A673 (cell line): ENCODE data around the gene KNDC1.

Experiments used
- CTCF ChIP-seq: fragments of 300-800, 200-600 bp; sonication (generic); conservative IDR thresholded peaks from 2 replicates; pipeline ENCODE4 v1.5.1; 2017; ENCODE audit warnings: low read depth, mild to moderate bottlenecking, antibody characterized with exemption, low read length, moderate library complexity, mixed read lengths
- EZH2 ChIP-seq: fragments of 200-600 bp; sonication (generic); IDR thresholded peaks from 2 replicates; pipeline ENCODE4 v1.6.1; 2017; ENCODE audit warnings: borderline replicate concordance, low read depth, mild to moderate bottlenecking, mixed read lengths, antibody characterized with exemption, low read length; ENCODE audit not compliant: poor library complexity, severe bottlenecking

GRCh38 chr10:133156674-133157579, 3.1 kb upstream of the KNDC1 start:
- TF ChIP-seq CTCF, result no peak
- no peak for TF ChIP-seq EZH2
